HG03159 (cell line): ENCODE measurements around the gene POLR1A.
"Not testable (repeated sequence)": the region's sequence is repeated elsewhere in the genome, so short reads cannot be mapped to it uniquely, and the experiment has no call there.

Source experiments
- ATAC-seq: cut with Tn5 transposase; IDR thresholded peaks from one replicate; pipeline ENCODE4 v1.9.1; 2021; ENCODE audit warnings: mild to moderate bottlenecking, moderate library complexity; ENCODE audit not compliant: unreplicated experiment

Gene POLR1A

GRCh38 chr2:86000131-86000937, 105.4 kb downstream of the POLR1A start:
- ATAC-seq: no peak

- ATAC-seq: peak; percentile 81
Observed at GRCh38 chr2:85999061-85999831, 106.4 kb downstream of the POLR1A start.

- no peak for ATAC-seq
Observed at GRCh38 chr2:85998071-85998991, 107.4 kb downstream of the POLR1A start.

GRCh38 chr2:85997017-85997970, 108.4 kb downstream of the POLR1A start:
- ATAC-seq: no peak

- no peak for ATAC-seq
Observed at GRCh38 chr2:85996591-85996990, 109.1 kb downstream of the POLR1A start.

- no peak for ATAC-seq
Observed at GRCh38 chr2:85995648-85996529, 109.8 kb downstream of the POLR1A start.

GRCh38 chr2:85994897-85995647, 110.6 kb downstream of the POLR1A start:
- ATAC-seq: no peak

GRCh38 chr2:85994421-85994777, 111.3 kb downstream of the POLR1A start:
- peak; percentile 19 for ATAC-seq

GRCh38 chr2:85992611-85993010, 113.1 kb downstream of the POLR1A start:
- ATAC-seq: no peak

GRCh38 chr2:85992053-85992452, 113.6 kb downstream of the POLR1A start:
- ATAC-seq: not testable (repeated sequence)

- ATAC-seq: no peak
Observed at GRCh38 chr2:85990084-85990483, 115.6 kb downstream of the POLR1A start.

GRCh38 chr2:85989288-85989865, 116.3 kb downstream of the POLR1A start:
- no peak for ATAC-seq

GRCh38 chr2:85988914-85989270, 116.8 kb downstream of the POLR1A start:
- ATAC-seq: no peak

GRCh38 chr2:85988175-85988913, 117.3 kb downstream of the POLR1A start:
- no peak for ATAC-seq

GRCh38 chr2:85987266-85988174, 118.2 kb downstream of the POLR1A start:
- no peak for ATAC-seq

GRCh38 chr2:85986121-85986520, 119.6 kb downstream of the POLR1A start:
- ATAC-seq: no peak
